ENCODE data around the gene P2RX3.

DNA sequence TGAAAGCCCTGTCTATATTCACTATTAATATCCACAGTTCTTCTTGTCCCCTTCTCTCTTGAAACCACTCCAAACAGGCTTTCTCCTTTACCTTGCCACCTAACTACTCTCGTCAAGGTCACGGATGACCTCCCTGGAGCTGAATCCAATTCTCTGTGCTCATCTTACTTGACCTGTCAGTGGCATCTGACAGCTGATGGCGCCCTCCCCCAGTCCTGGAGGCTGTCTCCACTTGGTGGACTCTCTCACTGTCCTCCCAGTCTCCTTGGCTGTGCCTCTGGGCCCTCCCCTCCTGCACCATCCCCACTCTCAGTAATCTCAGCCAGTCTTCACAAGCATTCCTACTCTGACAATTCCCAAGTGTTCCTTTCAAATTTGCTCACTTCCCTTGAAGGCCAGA, 22.1 kb upstream of the P2RX3 start:
- TF ChIP-seq SIN3A (IDR thresholded peaks at IDR 0.05; ENCODE audit: low read depth, low read length), result no peak
- TF ChIP-seq MYC (IDR thresholded peaks at IDR 0.05; ENCODE audit: insufficient read depth, insufficient read length, insufficient replicate concordance, low read length, severe bottlenecking), result no peak
